CD4-positive, alpha-beta T cell treated with Interleukin-2 at 100 ng/mL for 4 hours (primary cell): ENCODE data around the gene ZNF74.
"Not testable (repeated sequence)": the region's sequence is repeated elsewhere in the genome, so short reads cannot be mapped to it uniquely, and the experiment has no call there.

Experiments used
- DNase-seq: peaks from one replicate; pipeline ENCODE4 v3.0.0-alpha.2; 2020; ENCODE audit warnings: low spot score

The ZNF74 gene

DNA sequence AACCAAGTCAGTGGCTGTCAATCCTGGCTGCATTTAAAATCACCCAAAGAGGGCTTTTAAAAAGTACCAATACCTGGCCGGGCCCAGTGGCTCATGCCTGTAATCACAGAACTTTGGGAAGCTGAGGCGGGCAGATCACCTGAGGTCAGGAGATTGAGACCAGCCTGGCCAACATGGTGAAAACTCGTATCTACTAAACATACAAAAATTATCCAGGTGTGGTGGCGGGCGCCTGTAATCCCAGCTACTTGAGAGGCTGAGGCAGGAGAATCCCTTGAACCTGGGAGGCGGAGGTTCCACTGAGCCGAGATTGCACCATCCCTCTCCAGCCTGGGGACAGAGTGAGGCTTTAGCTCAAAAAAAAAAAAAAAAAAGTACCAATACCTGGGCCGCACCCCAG lies 17.7 kb upstream of the ZNF74 start:
- not testable (repeated sequence) for DNase-seq

DNA sequence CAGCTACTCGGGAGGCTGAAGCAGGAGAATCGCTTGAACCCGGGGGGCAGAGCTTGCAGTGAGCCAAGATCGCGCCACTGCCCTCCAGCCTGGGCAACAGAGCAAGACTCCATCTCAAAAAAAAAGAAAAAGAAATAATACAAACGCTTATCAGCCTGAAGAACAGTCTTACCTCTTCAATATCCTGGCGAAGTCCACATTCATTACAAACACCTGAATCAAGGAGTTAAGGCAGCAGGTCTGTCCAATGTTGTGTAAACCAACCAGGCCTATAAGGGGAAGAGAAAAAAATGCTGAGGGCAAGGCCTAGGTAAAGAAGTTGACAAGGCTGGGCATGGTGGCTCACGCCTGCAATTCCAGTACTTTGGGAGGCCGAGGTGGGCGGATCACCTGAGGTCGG lies 17.0 kb upstream of the ZNF74 start:
- not testable (repeated sequence) for DNase-seq

DNA sequence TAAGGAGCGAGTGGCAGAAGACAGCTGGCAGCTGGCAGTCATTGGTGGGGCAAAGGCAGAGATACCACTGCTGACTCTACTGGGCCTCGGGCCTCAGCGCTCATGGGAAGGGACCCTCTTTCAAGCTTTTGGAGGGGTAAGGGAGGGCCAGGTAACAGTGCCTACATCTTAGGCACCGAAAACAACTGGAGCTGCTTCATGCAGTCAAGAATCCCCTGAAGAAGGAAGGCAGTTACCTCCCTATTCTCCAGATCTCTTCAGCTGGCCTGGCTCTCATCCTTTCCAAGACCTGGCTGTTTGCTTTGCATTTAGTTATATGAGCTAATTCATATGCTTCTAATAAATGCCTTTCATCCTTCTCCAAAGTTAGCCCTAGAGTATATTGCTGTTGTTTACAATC lies 15.8 kb upstream of the ZNF74 start:
- DNase-seq: no peak

DNA sequence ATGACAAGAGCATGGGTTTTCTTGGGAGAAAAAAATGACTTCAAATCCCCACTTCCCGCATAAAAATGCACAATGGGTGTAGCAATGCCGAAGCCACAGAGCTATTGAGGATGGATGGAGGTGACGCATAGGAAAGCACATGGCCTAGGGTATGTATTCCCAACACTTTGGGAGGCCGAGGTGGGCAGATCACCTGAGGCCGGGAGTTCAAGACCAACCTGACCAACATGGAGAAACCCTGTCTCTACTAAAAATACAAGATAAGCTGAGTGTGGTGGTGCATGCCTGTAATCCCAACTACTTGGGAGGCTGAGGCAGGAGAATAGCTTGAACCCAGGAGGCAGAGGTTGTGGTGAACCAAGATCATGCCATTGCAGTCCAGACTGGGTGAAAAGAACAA lies 15.3 kb upstream of the ZNF74 start:
- DNase-seq: not testable (repeated sequence)

DNA sequence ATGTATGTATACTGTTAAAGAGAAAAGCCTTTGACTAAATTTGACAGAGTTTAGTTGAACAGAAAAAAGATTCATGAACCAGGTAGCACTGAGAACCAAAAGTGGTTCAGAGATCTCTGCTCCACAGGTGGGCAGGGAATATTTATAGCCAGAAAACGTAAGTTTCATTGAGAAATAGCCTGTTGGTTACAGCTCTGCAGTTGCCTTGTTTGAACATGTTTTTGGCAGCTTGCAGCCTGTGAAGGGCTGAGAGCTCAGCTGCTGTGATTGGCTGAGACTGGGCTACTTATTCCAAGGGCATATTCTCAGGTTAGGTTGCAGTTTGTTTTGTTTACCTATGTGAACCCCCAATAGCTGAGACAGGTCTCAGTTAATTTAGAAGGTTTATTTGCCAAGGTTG lies 13.5 kb upstream of the ZNF74 start:
- no peak for DNase-seq

DNA sequence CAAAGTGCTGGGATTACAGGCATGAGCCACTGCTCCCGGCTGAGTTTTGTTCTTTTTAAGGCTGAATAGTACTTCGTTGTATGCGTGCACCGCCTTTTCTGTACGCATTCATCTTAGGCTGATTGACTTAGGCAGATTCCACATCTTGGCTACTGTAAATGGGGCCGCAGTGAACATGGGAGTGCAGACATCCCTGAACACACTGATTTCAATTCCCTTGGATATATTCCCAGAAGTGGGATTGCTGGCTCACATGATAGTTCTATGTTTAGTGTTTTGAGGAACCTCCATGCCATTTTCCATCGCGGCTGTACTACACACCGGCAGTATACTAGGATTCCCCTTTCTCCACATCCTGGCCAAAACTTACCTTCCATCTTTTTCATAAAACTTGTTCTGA lies 10.4 kb upstream of the ZNF74 start:
- no peak for DNase-seq

DNA sequence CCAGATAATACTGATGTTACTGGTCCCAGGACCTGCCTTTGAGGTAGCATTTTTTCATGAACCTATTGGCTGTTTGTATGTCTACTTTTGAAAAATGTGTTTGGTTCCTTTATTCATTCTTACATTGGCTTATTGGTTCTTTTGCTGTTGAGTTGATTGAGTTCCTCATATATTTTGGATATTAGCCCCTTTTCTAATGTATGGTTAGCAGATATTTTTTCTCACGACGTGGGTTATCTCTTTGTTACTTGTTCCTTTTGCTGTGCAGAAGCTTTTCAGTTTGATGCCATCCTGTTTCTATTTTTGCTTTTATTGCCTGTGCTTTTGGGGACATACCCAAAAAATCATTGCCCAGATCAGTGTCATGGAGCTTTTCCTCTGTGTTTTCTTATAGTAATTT lies 9.8 kb upstream of the ZNF74 start:
- no peak for DNase-seq

DNA sequence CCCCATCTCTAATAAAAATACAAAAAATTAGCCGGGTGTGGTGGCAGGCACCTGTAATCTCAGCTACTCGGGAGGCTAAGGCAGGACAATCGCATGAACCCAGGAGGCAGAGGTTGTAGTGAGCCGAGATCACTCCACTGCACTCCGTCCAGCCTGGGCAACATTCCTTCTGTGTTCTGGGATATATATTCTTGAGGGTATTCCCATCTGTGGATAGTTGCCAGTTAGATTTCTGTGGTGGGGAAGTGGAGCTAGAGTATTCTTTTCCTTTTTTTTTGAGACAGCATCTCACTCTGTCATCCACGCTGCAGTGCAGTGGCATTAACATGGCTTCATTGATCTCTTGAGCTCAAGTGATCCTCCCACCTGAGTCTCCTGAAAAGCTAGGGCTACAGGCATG lies 9.1 kb upstream of the ZNF74 start:
- no peak for DNase-seq

DNA sequence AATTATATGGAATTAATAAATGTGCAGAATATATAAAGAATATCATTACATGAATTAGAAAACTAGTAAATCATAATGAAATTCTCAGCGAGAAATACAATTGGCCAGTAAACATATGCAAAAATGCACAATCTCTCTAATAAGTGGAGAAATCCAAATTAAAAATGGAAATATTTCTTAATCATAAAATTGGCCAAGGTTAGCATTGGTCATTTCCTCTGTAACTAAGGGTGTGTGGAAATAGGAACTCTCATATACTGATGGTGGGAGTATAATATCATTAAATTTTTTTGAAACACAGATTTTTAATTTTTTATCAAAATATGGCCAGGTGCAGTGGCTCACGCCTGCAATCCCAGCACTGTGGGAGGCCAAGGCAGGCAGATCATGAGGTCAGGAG lies 7.6 kb upstream of the ZNF74 start:
- DNase-seq: no peak

DNA sequence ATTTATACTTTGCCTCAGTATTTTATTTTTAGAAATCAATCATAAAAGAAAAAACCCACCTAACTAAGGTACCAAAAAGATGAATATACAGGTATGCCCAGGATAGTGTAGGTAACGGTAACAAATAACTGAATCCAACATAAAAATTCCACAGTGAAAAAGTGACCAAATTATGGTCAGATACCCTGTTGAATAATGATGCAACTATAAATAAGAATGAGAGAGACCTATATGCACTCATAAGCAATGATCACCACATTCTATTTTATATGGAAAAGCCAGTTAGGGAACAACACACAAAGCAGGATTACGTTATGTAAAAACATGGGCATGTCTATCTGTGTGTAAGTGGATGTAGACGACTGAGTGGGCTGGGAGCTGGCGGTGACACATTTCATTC lies 7.0 kb upstream of the ZNF74 start:
- no peak for DNase-seq

DNA sequence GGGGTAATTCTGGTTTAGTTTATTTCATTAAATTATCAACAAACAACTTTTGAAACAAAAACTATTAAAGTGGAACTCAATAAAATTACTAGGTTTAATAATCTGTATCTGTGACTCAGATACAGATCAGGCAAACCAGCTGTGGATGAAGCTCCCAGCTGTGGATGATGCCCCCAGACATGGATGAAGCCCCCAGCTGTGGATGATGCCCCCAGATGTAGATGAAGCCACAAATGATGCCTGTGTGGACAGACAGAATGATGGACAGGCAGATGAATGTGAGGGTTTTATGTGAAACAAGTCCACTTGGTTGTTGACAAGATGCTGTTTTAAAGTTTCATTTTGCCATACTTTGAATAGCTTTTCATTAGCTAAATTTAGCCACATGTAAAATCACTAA lies 5.8 kb upstream of the ZNF74 start:
- no peak for DNase-seq

DNA sequence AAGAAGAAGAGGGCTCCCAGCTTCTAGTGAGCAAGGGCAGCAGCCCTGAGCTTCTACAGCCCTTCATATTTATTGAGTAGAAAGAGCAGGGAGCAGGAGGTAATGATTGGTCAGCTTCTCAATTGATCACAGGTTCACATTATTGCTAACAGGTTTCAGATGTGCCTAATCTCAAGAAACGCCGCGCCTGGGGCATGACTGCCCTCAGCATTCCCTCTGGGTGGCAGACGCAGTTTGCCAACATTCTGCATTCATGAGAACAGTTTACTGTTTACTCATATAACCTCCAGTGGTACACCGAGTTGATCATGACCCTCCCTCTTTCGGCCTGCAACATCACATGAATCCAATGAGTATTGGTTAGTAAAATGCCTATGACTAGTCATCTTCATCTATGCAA lies 4.7 kb upstream of the ZNF74 start:
- no peak for DNase-seq

DNA sequence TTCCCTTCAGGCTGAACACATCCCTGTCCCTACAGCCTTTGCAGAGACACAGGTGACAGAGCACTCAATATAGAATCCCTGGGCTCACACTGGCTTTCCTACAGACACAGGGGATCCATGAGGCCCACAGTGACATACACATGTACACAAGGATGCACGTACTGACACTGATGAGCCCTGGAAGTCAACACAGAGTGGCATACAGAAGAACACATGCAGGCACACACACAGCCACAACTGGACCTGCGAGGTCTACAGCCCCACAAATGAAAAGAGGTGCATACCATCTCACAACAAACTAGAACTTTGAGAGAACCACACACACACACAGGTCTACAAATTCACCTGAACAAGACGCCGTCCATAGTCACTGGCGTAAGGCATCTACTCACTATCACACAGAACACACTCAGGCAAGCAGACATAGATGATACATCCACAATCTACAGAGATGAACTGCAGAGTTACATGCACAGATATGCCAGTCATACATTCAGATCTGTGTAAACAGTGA lies 3.5 kb upstream of the ZNF74 start:
- DNase-seq: no peak

DNA sequence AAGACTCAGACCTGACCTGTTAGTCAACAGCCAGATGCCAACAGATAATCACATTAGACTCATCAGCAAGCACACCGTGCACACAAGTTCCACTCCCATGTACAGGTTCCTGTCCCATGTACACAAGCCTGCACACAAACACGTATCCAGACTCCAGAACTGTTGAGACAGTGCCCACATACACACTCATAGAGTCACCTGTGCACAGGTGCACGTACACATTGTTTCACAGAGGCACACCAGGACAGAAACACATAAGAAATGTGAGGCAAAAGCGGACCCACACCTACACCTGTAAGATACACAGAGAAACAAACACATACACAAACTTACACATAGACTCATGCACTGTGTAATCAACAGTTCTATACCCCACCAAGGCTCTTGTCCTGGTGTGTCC lies 2.7 kb upstream of the ZNF74 start:
- DNase-seq: no peak

DNA sequence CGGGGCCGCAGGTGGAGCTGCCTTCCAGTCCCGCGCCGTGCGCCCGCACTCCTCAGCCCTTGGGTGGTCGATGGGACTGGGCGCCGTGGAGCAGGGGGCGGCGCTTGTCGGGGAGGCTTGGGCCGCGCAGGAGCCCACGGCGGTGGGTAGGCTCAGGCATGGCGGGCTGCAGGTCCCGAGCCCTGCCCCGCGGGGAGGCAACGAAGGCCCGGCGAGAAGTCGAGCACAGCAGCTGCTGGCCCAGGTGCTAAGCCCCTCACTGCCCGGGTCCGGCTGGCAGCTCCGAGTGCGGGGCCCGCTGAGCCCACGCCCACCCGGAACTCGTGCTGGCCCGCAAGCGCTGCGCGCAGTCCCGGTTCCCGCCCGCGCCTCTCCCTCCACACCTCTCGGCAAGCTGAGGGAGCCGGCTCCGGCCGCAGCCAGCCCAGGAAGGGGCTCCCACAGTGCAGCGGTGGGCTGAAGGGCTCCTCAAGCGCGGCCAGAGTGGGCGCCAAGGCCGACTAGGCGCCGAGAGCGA lies 1.5 kb upstream of the ZNF74 start:
- DNase-seq: not testable (repeated sequence)

DNA sequence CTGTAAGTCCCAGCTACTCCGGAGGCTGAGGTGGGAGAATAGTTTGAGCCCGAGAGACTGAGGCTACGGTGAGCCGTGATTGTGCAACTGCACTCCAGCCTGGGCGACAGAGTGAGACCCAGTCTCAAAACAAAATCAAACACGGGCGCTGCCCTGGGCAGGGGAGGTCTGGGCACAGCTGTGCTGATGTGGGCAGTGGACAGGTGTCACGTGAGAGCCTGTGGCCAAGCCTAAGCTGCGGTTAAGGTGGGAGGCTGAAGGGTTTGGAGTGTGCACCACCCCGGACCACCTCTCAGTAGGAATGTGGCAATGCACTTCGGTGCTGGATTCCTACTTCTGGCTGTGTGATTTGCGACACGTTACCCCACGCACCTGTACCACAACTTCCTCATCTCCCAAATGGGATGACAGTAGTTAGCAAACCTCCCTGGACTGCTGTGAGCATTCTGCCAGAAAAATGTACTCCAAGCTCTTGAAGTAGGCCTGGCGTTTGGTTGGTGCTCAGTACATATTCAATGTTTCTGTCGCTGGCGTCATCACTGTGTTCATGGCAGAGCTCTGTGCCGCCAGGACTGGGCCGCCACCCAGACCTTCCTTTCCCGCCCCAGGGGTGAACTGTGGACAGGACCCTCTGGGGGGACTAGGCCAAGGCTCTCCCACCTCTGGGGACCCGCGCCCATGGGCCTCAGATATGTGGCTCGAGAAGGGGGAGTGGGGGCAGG lies 807 bp upstream of the ZNF74 start:
- no peak for DNase-seq

DNA sequence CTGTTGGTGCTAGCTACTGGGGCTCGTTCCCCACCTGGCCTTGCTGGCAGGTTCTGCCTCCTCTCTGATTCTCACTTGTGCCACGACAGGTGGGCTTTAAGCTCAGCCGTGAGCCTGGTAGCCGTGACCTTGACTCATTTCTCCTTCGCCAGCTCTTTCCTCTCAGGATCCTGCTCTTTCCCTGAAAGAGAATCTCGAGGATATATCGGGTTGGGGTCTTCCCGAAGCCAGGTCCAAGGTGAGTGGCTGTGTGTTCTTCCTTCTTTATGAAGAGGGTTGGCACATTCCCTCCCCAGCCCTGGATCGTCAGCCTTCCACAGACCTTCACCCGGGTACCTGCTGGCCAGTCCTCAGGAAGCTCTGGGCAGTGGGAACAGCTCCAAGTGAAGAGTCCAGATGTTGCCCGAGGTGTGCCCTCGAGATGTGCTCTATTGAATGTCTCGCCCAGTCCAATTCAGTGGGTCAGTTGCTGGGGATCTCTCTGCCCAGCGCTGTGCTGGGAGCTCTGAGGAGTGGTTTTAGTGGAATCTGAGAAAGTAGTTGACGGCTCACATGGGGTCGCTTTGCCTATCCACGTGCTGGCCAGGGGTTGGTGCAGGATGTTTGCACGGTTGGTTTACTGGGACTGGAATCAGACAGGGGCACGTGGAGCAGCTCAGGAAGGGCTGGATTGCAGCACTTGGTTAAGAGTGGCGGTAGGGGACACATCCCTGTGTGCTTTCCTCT lies 1.4 kb downstream of the ZNF74 start:
- DNase-seq: no peak

DNA sequence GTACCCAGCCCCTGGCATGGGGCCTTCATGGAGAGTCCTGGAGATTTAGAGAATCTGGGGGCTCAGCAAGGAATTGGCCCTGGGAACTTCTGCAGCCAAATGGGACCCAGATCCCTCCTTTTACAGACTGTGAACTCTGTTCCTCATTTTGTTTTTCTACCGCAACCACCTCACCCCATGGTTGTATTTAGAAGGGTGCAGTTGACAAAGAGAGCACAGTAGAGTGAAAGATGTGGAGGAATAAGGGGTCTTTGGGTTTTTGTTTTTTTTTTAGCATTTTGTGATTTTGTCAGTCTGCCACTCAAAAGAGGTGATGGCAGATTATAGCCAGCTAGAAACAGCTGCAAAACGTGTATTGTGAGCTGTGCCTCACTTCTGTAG lies 1.9 kb downstream of the ZNF74 start:
- DNase-seq: no peak

DNA sequence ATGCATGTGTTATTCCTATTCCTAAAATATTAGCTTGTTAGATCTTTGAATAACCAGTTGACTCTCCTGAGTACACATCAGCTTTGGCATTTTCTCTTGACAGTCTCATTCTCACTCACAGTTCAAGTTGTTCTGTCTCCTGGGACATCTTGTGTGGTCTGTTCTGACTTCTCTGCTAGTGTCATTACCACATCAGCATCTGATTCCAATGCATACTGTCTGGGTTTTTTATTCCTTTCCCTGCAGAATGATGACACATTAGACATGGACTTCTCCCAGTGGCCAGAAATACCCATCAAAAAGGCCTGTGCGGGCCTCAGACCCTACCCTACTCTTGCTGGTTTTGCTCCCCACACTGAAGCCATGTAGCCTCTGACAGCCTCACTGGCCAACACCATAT lies 2.7 kb downstream of the ZNF74 start:
- DNase-seq: no peak

DNA sequence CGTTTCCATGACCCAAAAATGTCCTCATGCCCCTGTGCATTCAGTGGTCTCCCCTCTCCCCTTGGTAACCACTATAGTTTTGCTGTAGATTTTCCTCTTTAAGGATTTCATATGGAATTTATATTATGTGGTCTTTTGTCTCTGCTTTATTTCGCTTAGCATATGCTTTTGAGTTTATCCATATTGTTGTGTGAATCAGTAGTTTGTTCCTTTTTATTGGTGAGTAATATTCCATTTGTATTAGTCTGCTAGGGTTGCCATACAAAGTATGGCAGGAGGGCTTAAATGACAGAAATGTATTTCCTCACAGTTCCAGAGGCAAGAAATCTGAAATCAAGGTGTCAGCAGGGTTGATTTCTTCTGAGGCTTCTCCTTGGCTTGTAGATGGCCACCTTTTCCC lies 3.5 kb downstream of the ZNF74 start:
- no peak for DNase-seq

DNA sequence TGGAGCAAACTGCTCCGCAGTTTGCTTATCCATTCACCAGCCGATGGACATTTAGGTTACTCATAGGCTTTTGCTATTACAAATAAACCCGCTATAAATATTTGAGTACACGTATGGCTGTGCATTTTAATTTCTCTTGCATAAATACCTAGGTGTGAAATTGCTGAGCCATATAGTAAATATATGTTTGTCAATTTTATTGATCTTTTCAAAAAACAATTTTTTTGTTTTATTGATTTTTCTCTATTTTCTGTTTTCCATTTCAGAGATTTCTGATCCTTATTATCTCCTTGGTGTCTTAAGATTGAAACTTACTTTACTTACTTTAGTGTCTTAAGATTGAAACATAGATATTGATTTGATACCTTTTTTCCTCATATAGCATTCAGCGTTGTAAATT lies 4.5 kb downstream of the ZNF74 start:
- DNase-seq: no peak

DNA sequence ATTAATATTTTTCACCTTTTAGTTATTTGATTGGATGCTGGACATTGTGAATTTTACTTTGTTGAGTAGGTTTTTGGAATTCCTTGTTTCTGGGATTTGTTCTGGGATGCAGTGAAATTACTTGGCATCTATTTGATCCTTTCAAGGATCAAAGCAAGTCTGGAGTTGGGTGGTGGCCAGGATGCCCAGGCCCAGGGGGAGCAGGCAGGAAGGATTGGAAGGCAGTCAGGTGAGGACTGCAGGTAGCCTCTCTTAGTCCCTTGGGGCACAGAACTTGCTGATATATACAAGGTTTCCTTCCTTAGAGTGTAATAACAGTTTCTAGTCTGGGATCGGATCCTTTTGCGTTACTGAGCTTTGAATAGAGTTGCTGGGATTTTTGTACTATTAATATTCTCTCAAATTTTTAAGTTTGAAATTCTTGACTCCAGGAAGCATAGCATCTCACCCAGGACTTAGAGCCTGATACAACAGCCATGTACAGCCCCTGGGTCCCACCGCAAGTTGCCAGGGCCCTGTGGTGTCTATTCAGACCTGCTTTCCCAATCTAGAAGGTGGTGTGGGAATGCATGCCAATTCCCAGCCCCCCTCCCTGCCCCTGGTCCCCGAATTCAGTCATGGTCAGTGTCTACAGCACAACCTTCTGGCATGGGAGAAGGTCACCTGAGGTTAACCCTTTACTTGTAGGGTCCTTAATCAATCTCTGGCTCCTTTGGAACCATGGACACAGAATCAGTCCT lies 6.1 kb downstream of the ZNF74 start:
- DNase-seq: no peak
